ENCODE results near the gene NTNG2.
"Not testable (repeated sequence)": the region's sequence is repeated elsewhere in the genome, so short reads cannot be mapped to it uniquely, and the experiment has no call there.

Gene NTNG2, protein sequence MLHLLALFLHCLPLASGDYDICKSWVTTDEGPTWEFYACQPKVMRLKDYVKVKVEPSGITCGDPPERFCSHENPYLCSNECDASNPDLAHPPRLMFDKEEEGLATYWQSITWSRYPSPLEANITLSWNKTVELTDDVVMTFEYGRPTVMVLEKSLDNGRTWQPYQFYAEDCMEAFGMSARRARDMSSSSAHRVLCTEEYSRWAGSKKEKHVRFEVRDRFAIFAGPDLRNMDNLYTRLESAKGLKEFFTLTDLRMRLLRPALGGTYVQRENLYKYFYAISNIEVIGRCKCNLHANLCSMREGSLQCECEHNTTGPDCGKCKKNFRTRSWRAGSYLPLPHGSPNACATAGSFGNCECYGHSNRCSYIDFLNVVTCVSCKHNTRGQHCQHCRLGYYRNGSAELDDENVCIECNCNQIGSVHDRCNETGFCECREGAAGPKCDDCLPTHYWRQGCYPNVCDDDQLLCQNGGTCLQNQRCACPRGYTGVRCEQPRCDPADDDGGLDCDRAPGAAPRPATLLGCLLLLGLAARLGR

DNA sequence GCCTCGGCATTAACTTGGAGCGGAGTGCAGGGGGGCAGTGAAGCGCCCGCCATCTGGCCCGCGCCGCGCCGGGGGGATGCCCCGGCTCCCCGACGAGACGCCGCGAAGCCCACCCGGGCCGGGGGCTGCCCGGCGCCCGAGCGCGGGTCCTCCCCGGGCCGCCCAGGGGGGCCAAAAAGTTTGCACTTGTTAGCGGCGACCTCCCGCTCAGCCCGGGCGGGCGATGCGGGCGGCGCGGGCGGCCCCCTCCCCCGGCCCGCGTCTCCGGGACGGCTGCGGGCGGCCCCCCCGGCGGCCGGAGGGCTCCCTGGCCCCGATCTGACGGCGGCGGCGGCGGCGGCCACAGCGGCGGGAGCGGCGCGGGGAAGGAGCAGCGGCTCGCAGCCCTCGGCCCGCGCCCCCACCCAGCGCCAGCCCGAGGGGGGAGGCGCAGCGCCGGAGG is at the start of gene NTNG2:
Gene NTNG2 (plus strand): TSS at position 316 of the 442 bp plus-strand sequence. CDS start 4,774 bp downstream, outside the sequence.
- no peak for DNase-seq

DNA sequence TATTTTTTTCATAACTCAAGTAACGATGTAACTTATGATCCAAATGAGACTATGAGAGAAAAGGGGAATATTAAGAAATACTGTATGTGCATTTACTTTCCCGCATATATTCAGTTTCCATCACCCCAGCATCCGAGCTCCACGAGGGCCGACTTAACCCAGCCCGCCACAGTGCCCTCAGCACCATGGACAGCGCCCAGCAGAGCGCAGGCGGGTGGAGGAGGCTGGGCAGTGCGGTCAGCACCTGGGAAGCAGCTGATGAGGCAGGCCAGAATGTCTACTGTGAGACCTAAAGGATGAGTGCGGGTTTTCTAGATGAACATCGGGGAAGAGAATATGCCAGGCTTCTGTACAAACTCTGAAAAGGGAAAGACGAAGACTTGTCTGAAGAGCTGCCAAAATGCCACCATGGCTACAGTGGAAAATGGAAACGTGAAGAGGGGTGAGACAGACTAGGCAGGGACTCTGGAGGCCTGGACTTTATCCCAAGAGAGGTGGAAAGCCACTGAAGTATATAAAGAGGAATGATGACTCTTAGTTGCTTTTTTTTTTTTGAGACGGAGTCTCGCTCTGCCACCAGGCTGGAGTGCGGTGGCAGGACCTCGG is 47.7 kb upstream of the NTNG2 start:
- no peak for DNase-seq

DNA sequence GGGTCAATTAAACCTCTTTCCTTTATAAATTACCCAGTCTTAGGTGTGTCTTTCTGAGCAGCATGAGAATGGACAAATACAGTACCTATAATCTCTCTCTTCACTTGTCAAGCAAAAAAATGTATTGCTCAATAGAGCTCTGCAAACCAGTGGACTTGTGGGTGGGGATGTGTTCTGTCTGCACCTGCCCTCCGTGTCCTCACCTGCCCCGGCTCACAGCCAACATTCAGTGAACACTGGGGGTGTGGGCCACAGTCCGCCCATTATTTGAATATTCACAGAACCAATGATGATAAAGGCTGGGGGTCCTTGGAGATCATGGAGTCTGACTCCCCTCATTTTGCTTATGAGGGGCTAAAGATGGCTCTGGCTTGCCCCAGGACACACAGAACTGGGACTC is 45.3 kb upstream of the NTNG2 start:
- no peak for DNase-seq

DNA sequence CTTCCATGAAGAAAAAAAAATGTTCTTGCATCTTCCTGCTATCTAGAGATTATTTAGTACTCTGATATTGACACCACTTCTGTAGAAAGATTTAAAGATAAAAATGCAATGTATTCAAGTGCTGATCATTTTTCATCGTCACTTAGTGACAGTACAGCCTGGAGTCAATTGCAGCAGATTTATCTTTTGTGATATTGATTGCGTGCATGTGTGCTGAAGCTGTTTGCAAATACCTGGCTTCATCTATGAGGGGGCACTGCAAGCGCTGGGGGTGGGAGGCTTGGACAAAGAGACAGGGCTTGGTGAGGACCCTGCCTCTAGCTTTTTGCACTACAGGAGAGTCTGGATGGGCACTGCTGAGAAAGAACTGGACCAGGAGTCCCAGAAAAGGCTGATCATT is 44.2 kb upstream of the NTNG2 start:
- DNase-seq, result no peak

DNA sequence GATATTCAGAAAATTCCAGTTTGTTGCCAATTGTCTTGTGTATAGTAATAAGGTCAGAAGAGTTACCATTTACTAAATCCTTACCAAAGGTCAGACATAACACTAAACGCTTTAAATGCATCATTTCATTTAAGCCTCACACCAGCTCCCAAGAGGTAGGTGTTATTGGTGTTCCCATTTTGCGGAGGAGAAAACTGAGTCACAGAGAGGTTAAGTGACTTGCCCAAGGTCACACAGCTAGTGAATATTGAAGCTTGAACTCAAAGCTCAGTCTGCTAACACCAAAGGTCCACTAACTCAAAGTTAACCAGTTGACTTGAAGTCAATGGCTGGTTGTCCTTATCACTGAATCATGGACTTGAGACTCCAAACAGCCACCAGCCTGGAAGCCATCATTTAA is 40.8 kb upstream of the NTNG2 start:
- DNase-seq, result no peak

DNA sequence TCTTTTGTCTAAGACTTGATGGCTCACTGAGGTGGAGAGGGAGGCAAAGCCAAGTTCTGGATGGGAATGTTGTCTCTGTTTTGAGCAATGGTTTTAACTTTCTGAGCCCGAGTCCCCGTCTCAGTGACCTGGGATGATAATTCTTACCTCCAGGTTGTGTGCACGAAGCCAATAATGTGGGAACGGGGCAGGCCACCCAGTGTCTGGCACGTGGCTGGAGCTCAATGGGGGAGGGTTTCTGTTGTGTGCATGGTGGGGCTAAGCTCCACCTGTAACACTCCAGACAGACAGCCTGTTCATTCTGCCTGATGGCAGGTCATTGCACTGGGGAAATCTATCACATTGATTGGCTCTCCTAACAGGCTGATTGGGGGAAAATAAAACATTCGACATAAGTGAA is 37.1 kb upstream of the NTNG2 start:
- no peak for DNase-seq

DNA sequence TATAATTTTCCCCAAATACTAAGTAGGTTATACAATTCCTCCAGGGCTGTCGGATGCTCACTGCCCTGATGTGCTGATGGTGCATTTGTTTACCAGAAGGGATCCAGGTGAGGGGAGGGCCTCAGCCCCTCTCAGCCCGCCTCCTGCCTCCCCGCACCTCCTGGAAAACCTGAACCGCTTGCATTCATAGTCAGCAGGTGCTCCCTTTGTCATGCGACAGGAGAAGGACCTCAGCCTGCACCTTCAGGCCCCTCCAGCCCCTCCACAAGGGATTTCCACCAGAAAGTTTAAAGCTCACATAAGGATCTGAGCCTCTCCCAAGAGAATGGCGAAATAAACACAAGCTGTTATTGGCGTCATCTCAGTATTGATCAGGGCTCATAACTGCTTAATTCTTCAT is 36.5 kb upstream of the NTNG2 start:
- DNase-seq, result no peak

DNA sequence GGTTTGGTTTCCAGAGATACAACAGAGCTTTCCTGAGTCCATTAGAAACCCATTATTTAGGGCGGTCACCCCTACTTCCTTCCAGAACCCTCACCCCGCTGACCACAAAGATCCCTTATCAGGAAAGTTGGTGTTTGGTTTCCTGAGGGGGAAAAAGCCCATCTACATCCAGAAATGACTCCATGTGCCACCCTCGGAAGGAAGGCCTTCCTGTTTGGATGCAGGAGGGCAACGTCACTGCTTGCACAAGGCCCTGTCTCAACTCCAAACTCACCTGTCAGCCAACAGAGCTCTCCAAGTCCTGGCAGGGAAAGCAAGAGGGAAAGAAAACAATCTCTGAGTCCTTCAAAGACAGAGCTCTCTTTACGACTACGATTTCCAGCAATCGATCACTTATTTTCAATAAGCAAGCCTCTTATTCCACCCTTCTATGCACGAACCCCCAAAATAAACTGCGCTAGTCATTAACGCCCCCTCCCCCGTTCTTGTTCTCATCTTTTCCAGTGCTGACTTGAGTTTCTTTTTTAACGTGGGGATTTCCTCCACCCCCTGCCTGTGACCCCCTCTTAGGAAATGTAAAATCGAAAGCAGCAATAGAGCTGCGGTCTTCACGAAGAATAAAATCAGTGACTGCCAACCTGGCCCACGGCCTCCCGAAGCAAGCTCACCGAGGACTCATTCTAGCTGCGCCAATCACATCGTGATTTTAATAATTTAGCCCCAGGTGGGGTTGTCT is 35.7 kb upstream of the NTNG2 start:
- DNase-seq, result no peak

DNA sequence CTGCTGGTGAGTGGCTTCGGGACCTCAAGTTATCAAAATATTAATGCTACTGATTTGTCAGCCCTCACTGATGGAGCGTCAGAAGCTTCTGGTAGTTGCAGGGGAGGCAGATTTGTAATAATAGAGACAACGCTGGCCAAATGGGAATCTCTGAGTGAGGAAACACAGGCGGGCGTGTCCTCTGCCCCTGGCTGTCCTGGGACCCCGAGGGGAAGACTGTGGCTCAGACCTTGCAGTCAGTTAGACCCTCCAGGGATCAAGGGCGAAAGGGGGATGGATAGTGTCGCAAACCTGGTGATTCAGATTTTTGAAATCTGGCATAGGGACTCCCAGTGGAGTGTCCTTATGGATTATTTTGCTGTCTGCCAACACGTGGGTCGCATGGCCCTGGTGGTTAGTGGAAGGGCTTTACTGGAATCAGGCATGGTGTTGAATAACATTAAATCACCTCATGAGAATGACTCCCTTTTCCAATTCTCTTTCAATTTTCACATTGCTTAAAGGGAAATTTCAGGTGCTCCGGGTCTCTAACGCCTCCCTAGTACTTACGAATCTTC is 35.1 kb upstream of the NTNG2 start:
- no peak for DNase-seq

DNA sequence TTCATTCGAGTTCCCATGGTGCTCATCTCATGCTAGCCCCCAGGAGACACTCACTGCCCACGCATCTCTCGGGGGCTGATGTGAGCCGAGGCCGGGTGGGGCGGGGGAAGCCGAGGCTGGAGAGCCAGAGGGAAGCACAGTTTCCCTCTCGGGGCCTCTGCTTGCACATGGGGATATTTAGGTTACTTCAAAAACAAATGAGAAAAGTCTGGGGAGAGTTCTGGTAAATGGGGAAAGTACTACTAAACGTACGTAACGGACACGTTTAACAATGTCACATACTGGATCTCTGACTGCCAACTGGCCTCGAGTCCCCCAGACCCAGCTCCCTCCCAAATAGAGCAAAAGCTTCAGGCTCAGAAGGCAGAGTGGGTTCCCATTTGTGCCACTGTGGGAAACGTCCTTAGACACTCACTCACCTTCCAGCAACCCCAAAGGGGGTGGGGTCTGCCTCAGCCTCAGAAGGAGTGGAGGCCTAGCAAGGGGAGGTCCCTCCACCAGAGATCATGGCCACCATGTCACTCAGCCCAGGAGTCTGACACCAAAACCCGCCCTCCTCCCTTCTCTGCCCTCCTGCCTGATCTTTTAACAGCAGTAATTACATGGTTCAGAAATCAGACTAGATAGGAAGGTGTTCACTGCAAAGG is 33.8 kb upstream of the NTNG2 start:
- no peak for DNase-seq

DNA sequence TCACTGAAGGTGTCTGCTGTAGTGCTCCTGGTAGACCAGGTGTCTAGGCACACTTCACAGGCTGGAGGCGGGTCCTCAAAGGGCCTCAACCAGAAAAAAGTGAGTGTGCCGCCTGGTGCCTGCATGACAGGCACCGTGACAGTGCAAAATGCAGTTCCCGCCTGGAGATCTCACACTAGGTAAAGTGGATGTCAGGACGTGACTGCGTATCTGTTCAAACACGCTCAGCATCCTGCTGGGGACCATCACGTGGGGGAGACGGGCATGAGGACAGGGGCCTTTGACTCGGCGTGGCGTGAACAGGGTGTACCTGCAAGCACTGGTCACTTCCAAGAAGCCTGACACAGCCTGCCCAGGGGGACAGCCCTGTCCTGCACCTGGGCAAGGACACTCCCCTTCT is 32.3 kb upstream of the NTNG2 start:
- no peak for DNase-seq

DNA sequence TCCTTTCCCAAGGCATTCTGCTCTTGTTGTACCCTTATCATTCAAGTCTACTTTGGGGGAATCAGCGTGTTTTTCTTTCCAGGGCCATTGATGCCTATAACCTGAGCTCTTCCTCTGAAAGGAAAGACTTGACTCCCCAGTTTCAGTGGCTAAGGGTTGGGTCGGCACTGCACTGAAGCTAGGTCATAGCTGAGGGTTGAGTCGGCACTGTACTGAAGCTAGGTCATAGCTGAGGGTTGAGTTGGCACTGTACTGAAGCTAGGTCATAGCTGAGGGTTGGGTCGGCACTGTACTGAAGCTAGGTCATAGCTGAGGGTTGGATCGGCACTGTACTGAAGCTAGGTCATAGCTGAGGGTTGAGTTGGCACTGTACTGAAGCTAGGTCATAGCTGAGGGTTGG is 27.8 kb upstream of the NTNG2 start:
- DNase-seq, result not testable (repeated sequence)

DNA sequence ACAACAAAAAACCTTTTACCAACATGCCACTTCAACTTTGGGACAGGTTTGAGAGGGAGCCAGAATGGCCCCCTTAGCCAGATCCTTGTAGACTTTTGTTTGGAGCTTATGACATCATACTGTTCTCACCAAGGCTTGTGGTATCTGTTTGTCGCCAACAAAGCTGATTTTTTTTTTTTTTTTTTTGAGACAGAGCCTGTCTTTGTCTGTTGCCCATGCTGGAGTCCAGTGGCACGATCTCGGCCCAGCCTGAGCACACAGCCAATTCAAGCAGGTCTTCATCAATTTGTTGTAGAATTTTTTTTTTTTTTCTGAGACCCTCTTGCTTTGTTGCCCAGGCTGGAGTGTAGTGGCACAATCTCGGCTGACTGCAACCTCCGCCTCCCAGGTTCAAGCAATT is 26.4 kb upstream of the NTNG2 start:
- DNase-seq, result no peak

DNA sequence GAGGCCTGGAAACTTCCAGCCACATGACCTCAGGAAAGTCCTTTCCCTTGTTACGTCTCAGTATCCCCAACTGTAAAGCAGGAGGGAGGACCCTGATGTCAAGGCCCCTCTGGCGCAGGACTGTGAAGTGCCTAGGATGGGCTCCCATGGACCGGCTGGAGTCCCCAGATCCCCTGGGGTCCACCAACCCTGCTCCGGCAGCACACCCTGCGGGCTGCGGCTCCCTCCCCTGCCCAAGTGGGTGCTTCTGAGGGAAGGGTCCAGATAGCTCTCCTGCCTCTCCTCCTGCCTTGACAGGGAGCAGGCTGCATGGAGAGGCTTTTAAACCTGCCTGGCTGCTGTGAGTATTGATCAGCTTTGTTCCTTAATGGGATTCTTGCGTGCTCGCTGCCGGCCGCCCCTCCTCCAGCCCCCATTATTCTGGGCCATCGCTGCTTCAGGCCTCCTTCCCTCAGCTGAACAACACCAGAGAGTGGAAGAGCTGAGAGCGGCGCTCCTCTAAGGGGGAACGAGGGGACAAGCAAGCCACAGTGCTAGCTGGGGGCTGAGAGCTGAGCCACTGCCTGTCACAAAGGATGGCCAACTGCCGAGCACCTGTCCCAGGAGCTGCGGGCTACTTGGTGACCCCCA is 25.6 kb upstream of the NTNG2 start:
- DNase-seq, result no peak

DNA sequence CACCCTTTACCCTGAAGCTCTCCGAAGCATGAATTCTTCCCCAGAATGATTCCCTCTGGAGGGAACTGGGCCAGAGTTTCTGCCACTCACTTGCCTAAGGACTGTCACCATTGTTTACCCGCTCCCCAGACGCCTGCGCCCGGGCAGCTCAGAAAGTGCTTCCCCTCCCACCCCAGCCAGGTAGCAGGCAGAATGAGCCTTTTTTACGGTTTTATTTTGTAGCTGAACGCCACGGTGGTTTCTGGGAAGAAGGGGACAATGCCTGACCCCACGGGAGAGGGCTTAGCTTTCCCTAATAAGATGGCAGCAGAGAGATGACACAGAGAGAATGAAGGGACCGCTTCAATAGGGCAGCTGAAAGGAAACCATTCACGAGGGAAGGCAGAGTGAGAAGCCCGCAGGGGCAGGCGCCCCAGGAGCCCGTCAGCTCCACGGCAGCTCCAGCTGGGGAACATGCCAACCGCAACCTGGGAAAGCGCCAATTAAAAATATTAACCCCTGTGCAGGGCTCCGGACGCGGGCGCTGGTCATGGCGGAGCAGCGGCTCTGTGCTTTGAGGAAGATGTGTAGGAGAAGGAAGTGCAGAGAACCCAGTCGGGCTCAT is 20.4 kb upstream of the NTNG2 start:
- DNase-seq, result no peak

DNA sequence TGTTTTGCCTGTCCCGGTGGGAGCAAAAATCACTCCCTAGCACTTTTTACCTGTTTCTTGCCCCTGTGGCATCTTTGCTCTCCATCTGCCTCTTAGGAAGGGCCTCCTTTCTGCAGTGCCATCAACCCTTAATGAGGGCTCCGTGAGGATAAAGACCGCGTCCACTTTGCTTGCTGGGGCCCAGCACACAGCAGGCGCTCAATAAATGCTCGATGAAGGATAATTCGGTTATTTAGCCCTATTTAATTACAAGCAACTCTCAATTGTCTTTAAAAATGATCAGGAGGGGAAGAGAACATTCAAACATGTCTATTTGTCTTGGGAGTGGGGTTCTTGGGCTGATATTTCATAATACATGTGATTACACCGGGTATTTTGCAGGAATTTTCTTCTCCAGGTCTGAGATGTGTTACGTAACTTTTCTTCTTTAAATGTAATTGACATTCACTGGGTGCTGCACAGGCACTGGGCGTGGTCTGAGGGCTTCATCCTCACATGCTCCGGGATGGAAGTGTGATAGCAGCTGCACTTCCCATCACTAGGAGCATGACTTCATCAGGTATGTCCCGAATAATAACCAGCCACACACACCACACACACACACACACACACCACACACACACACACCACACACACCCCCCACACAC is 19.8 kb upstream of the NTNG2 start:
- no peak for DNase-seq

DNA sequence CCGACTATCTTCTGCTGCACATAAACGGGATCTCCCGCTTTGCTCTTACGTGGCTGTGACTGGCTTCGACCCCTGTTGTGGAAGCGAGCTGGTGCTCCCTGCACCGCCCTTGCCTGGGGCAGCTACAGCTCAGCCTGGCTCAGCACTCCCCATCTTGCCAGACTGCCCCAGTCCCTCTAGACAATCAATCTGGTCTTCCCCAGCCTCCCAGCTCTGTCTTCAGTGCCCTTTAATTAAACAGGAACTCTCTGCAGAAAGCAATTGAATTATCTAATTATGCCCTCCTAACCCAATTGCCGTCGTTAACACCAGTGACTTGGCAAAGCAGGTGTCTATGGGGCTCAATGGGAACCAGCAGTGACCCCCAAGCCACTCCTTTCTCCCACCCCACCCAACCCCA is 18.9 kb upstream of the NTNG2 start:
- no peak for DNase-seq

DNA sequence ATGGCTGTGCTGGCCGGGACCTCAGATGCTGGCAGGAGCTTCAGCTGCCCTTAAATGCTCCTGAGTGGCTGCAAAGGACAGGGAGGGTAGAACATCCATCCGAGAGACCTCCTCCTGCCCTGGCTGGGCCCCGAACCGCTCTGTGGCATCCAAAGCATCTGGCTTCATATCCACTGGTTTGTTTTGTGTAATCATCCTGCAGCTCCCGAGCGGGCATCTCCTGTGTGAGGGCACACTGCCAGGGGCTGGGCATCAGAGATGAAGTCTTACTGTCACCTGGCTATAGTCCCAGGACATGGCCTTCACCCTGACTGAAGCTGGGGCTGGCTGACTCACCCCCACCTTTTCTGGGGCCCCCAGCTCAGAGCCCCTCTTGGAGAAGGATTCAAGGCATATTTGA is 18.5 kb upstream of the NTNG2 start:
- DNase-seq, result no peak

DNA sequence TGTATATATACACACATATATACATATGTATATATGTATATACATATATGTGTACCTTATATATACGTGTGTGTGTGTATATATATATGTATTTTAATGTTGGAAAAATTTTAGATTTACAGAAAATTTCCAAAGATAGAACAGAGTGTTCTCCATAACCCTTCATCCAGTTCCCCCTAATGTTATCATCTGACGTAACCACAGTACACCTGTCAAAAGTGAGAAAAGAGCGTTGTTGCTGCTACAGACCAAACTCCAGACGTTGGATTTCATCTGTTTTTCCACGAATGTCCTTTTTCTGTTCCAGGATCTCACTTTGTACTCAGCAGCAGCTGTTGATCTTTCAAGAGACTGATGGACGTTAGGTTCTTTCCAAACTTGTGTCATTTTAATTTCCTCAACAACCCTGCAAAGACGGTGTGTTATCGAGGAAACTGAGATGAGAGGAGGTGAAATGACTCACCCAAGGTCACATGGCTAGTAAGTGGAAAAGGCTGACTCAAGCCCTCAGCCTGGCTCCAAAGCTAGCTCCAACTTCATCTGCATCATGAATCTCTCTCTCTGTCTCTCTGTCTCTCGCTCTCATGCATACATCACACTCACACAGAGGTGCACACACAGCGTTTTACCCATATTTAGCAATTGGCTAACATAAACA is 17.0 kb upstream of the NTNG2 start:
- DNase-seq, result no peak

DNA sequence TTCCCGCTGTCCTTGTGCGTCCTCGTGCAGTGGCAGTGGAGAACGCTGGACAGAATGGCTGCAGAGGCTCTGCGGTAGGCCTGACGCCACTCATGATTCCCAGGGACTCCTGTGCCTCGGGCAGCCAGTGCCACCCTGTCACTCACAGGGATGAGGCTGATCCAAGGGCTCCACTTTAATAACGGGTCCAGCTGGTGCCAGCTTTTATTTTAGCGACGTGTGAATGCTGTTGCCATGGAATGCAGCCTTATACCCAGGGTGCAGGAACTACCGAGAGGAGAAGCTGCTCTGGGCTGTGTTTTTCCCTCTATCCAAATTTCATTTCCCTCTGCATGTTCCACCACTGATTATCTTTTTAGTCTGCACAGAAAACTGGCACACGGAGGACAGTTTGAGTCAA is 15.8 kb upstream of the NTNG2 start:
- no peak for DNase-seq

DNA sequence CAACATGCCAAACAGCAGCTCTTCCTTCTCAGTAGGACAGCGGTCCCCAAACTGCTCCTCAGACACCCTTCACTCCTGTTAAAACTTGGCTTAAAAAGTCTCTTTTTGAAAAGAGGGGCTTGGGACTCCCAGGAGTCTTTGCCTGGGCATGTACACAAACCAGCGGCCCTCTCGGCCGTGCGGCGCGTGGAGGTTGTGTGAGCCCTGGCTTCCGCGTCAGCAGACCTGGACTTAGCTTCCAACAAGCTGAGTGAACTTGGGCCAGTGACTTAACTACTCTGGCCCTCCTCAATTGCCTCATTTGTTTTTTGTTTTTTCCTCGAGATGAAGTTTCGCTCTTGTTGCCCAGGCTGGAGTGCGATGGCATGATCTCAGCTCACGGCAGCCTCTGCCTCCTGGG is 15.3 kb upstream of the NTNG2 start:
- no peak for DNase-seq

All from GF-D8 (cell line).